ENCODE measurements around the gene NRCAM.

- no peak for TF ChIP-seq CTCF (IDR thresholded peaks at IDR 0.05)
- no peak for TF ChIP-seq EZH2 (IDR thresholded peaks at IDR 0.05; ENCODE audit: borderline replicate concordance, insufficient read depth, low read depth, low read length, poor library complexity, severe bottlenecking)
Observed at GRCh38 chr7:108290459-108291151, 165.6 kb downstream of the NRCAM start.

All from B cell (primary cell).